ENCODE results near the gene ACSM5.
"Not testable (repeated sequence)": the region's sequence is repeated elsewhere in the genome, so short reads cannot be mapped to it uniquely, and the experiment has no call there.

ACSM5 gene

GRCh38 chr16:20453633-20454032 is 44.3 kb downstream of the ACSM5 start:
- not testable (repeated sequence) for DNase-seq

GRCh38 chr16:20459227-20459626 is 49.9 kb downstream of the ACSM5 start:
- H3K27me3 ChIP-seq; DNase-seq; H3K36me3 ChIP-seq; H3K9me3 ChIP-seq; H3K4me3 ChIP-seq (ENCODE audit: low read depth, low read length); H3K4me1 ChIP-seq: not testable (repeated sequence)

More at GRCh38 chr16:20453633-20454032, 44.3 kb downstream of the ACSM5 start:
- H3K9me3 ChIP-seq; H3K4me3 ChIP-seq (ENCODE audit: low read depth, low read length); H3K36me3 ChIP-seq; H3K27me3 ChIP-seq; H3K4me1 ChIP-seq: not testable (repeated sequence)

GRCh38 chr16:20460313-20460712 is 51.0 kb downstream of the ACSM5 start:
- DNase-seq, H3K27me3 ChIP-seq: not testable (repeated sequence)

GRCh38 chr16:20468954-20469353 is 59.6 kb downstream of the ACSM5 start:
- not testable (repeated sequence) for DNase-seq; H3K4me3 ChIP-seq (ENCODE audit: low read depth, low read length); H3K27me3 ChIP-seq; H3K9me3 ChIP-seq; H3K36me3 ChIP-seq; H3K4me1 ChIP-seq

More at GRCh38 chr16:20460313-20460712, 51.0 kb downstream of the ACSM5 start:
- H3K9me3 ChIP-seq; H3K4me1 ChIP-seq; H3K36me3 ChIP-seq; H3K4me3 ChIP-seq (ENCODE audit: low read depth, low read length): not testable (repeated sequence)

GRCh38 chr16:20469930-20470329 is 60.6 kb downstream of the ACSM5 start:
- not testable (repeated sequence) for DNase-seq; H3K27me3 ChIP-seq; H3K9me3 ChIP-seq; H3K4me3 ChIP-seq (ENCODE audit: low read depth, low read length); H3K4me1 ChIP-seq; H3K36me3 ChIP-seq

- not testable (repeated sequence) for DNase-seq; H3K27me3 ChIP-seq; H3K36me3 ChIP-seq; H3K4me1 ChIP-seq; H3K4me3 ChIP-seq (ENCODE audit: low read depth, low read length); H3K9me3 ChIP-seq
These were observed 61.4 kb downstream of the ACSM5 start for GRCh38 chr16:20470732-20471131.

- H3K4me3 ChIP-seq (ENCODE audit: low read depth, low read length); H3K36me3 ChIP-seq; DNase-seq; H3K27me3 ChIP-seq; H3K4me1 ChIP-seq; H3K9me3 ChIP-seq: not testable (repeated sequence)
These were observed 67.9 kb downstream of the ACSM5 start for GRCh38 chr16:20477188-20477744.

GRCh38 chr16:20483989-20484388 is 74.7 kb downstream of the ACSM5 start:
- H3K4me3 ChIP-seq (ENCODE audit: low read depth, low read length); H3K27me3 ChIP-seq; H3K4me1 ChIP-seq; H3K9me3 ChIP-seq; DNase-seq; H3K36me3 ChIP-seq: not testable (repeated sequence)

- H3K4me3 ChIP-seq (ENCODE audit: low read depth, low read length) = no peak overlapping the region
- no peak for DNase-seq
- no peak for TF ChIP-seq CTCF (IDR thresholded peaks at IDR 0.05; ENCODE audit: low read depth, low read length)
- no peaks in the 10 kb centered on the region for H3K36me3 ChIP-seq
- no peaks in the 10 kb centered on the region for H3K27me3 ChIP-seq
- H3K4me1 ChIP-seq = no peaks in the 10 kb centered on the region
- H3K9me3 ChIP-seq = no peaks in the 10 kb centered on the region
These were observed 75.4 kb downstream of the ACSM5 start for GRCh38 chr16:20484726-20485125.

- Histone ChIP-seq H3K36me3 (no peaks in the 10 kb centered on the region), H3K9me3 (no peaks in the 10 kb centered on the region), H3K4me1 (no peaks in the 10 kb centered on the region), H3K27me3 (no peaks in the 10 kb centered on the region), H3K4me3 (ENCODE audit: low read depth, low read length) (no peak overlapping the region)
- DNase-seq = no peak
- TF ChIP-seq CTCF (IDR thresholded peaks at IDR 0.05; ENCODE audit: low read depth, low read length) = no peak
These were observed 76.1 kb downstream of the ACSM5 start for GRCh38 chr16:20485408-20485807.
